IPS-18c (cell line): Measurements from ENCODE around the gene TRH.

Source experiments
- H3K4me3 ChIP-seq: 2 replicates; pipeline ENCODE4 v1.7.0; 2013; ENCODE audit warnings: low read depth, mild to moderate bottlenecking, low read length, moderate library complexity; ENCODE audit not compliant: insufficient read depth
- H3K9me3 ChIP-seq: one replicate; pipeline ENCODE4 v1.6.1; 2013; ENCODE audit warnings: mild to moderate bottlenecking, low read length, moderate library complexity; ENCODE audit not compliant: control insufficient read depth, insufficient read depth

TRH gene

DNA sequence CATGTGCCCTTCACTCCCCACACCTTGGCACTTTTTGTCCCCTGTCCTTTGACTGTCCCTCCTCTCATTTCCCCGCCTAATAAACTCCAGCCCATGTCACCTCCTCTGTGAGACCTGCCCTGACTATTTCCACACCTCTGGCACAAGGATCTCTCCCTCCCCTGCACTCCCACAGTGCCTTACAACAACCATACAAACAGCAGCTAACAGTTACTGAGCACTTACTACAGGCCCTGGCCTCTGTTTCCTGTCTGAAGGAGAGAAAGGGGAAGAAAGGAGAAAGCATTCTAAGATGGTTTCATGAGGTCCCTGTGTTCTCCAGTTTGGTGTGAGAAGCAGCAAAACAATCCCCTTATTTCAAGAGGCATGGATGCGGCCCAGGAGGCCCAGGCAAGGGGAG is 20.0 kb upstream of the TRH start:
- Histone ChIP-seq H3K4me3 (no peak overlapping the region), H3K9me3 (no peaks in the 10 kb centered on the region)

DNA sequence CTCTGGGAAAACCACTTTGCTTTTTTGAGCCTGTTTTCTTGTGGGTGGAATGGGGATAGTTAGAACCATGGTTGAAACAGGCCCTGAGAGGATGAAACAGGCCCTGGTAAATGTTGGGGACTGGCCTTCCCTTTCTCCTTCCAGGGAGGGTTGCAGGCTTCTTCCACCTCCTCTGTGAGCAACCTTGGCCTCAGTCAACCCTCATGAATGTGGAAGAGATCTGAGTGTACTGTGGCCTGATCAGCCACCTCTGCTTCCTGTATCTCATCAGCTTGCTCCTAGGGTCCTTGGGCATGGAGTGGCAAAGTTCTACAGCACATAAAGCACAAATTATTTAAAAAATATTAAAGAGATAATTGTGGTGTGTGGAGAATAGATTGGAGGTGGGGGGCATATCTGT is 17.6 kb upstream of the TRH start:
- no peak overlapping the region for H3K4me3 ChIP-seq
- H3K9me3 ChIP-seq, result no peaks in the 10 kb centered on the region

DNA sequence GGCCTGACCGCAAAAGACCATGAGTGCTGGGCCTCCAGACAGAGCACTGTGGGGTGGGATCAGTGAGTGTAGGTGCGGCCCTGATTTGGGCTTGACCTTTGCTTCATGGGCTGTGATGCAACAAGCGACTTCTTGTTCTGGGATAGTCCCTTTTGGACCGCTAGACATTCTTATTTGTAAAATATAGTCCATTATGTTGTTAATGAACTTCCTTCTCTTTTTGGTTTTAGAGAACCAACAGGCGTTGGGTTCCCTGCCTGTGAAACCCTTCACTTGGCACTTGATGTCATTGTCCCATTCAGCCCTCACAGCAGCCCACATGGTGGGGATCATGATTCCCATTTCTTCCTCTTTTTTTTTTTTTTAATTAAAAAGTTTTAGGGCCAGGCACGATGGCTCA is 15.8 kb upstream of the TRH start:
- no peak overlapping the region for H3K4me3 ChIP-seq
- H3K9me3 ChIP-seq, result no peaks in the 10 kb centered on the region

DNA sequence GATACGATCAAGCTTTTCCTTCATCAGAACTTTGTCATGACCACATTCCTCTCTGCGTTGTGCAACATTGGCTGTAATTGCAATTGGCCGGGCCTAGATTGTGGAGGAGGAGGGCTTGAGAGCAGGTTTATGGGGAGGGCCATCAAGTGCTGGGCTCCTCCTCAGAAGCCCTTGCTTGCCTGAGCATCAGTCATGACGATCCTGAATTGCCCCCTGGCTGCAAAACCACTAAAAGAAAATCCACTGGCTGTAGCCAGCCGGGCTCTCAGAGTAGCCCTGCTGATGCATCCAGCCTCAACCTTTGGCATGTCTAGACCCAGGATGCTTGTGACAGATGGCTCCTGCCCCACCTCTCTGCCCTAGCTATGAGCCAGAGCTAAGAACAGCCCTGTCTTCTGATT is 13.4 kb upstream of the TRH start:
- H3K9me3 ChIP-seq, result no peaks in the 10 kb centered on the region
- no peak overlapping the region for H3K4me3 ChIP-seq

DNA sequence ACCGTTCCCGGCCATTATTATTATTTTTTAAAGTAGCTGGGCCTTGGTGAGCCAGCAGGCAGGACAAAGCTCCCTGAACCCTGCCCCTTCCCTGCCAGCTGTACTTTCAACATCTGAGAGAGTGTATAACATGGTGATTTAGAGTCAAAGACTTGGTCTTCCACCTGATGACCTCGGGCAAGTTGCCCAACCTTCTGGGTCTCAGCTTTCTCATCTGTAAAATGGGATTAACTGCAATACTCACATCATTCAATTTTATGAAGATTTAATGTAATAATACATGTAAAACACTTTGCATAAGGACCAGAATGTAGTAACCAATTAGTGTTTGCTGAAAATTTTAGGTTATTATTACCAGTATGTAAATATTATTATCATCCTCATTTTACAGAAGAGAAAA is 11.9 kb upstream of the TRH start:
- Histone ChIP-seq H3K4me3 (no peak overlapping the region), H3K9me3 (no peaks in the 10 kb centered on the region)

DNA sequence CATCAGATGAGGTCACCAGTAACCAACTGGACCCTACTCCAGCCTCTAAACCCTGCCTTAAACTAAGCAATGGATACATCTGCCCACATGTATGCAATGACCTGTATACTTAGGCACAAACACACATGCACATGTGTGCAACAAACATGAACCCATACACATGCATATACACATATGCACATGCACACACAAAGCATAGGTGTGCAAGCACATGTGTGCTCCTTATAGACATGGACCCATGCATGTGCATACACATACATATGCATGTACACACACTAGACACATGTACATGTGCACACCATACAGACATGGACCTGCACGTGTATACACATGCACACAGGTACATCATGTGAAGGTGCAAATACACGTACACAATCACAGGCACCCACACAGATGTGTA is 8.6 kb upstream of the TRH start:
- Histone ChIP-seq H3K4me3 (no peak overlapping the region), H3K9me3 (no peaks in the 10 kb centered on the region)

DNA sequence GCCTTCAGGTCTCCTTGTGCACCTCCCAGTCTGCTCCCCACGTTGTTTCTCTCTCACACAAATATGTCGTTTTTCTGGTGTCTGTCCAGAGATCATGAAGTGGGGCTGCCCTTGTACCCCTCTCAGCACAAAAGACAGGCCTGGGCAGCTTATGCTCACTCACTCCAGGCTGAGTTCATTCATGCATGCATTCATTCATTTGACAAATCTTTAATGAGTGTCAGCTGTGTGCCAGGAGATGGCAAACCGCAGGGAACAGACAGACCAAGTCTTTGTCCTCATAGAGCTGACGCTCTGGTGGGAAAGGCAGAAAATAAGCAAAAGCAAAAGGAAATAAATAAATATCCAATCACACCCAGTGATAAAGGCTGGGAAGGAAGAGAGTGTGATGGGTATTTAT is 7.6 kb upstream of the TRH start:
- Histone ChIP-seq H3K4me3 (no peak overlapping the region), H3K9me3 (no peaks in the 10 kb centered on the region)

DNA sequence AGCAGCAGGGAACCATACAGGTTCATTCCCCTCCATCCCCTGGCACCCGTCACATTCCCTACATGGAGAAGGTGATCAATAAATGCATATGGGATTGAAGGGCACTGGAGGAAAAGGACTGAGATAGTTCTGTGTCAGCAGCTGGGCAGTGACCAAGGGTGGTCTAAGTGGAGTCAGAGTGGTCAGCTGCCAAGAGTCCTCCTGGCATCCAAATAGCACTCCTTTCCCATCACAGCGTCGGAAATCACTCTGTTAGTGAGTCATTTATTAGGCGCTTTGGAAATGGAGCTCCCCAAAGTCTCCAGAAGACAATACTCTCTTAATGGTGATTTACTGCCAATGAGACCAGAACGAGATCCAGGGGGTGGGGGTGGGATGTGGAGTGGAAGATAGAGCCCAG is 6.8 kb upstream of the TRH start:
- Histone ChIP-seq H3K4me3 (no peak overlapping the region), H3K9me3 (no peaks in the 10 kb centered on the region)

DNA sequence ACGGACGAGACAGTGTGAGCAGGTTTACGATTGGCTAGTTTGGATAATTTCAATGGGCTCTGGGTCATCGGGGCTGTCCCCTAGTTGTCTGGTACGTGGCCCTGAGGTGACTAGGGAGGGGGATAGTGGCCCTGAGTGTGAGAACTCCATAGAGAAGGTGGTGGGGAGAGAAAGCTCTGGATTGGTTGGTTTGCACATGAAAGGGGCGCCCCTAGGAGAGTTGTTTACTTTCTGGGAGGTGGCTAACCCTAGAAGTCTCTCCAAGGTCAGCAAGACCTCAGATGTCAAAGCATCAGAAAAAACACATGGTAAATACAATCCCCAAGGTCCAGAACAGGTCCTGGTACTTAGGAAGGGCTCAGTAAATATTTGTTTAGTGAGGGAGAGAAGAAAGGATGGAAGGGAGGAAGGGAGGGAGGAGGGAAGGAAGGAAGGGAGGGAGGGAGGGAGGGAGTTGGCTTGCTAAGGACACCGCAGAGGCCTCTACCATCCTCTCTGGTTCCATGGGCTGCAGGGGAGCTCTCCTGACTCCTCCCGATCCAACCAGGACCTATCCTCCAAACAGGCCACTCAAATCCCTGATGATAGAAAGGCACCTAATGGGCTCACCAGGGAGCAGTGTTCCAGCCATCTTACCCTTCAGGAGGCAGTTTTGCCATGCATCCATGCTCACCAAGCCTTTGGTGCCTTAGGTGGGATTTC is 3.0 kb upstream of the TRH start:
- Histone ChIP-seq H3K4me3 (no peak overlapping the region), H3K9me3 (no peaks in the 10 kb centered on the region)

DNA sequence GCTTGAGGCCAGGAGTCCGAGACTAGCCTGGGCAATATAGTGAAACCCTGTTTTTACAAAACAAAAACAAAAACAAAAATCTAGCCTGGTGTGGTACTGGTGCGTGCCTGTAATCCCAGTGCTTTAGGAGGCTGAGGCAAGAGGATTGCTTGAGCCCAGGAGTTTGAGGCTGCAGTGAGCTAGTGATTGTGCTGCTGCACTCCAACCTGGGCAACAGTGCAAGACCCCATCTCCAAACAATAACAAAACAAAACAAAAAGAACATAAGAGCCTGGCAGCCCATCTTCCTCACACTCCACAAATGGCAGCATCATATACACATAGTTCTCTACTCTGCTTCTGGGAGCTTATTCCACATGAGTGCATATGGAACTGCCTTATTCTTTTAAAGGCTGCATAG is 2.2 kb upstream of the TRH start:
- H3K4me3 ChIP-seq, result no peak overlapping the region
- no peaks in the 10 kb centered on the region for H3K9me3 ChIP-seq

DNA sequence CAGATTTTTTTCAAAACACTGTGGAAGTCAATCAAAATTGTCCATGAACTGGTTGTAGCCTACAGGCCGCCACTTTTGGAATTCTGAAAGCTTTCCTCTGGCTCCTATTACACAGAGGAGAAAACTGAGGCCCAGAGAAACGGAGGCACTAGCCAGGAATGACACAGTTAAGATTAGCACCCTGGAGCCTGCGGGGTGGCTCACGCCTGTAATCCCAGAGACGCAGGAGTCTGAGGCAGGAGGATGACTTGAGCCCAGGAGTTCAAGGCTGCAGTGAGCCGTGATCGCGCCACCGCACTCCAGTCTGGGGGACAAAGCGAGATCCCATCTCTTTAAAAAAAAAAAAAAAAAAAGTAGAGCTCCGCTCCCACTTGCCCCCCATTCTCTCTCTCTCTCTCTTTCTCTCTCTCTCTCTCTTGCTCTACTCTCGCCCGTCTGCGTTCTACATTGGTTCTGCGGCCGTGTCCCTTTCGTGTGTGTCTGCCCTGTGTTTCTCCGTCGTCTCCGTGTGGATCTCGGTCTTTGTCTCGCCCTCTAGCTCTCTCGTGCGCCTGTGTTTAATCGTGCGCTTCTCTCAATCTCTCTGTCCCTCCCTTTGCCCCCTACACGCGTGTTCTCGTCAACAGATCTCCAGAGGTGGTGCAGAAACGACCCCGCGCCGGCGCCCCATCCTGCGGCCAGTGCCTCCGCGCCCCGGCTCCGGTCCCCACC is 512 bp upstream of the TRH start:
- H3K4me3 ChIP-seq, result peak overlapping the region; percentile 34; the same call in 1 of the 2 replicates
- H3K9me3 ChIP-seq, result no peaks in the 10 kb centered on the region

DNA sequence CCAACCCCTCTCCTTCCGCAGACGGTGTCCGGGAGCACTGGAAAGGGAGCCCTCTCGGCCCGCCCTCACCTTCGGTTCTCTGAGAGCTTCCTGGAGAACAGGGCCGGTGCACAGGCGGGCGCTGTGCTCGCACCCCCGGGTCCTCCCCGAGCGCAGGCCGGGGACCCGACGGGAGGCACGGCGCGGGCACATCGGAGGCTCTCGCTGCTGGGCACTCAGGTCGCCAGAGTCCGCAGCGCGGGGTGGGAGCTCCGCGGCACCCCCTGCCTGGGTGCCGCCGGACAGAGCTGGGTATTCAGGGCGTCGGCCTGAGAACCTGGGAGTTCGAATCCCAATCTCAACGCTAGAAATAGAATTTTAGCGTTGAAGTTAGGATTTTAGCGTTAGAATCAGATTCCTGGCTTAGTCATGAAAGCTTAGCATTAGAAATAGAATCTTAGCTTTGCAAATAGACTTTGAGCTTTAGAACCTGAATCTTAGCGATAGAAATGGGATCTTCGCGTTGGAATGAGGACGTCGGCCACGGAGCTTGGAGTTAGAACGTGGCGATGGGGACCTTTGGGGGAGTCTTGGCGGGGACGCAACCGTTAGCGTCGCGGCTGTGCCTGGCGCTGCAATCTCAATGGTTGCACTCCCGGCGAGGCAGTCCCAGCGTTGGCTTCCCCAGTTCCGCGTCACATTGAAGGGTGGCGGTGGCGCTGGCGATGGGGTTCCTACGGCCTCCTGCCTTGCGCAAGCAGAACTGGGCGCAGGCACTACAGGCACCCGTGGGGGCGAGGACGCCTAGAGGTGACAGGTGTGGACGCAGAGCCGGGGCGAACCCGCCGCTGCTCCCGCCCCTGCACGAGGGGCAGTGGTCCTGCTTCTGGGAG is 549 bp downstream of the TRH start:
- Histone ChIP-seq H3K9me3 (no peaks in the 10 kb centered on the region), H3K4me3 (peak overlapping the region; percentile 34; the same call in 1 of the 2 replicates)

DNA sequence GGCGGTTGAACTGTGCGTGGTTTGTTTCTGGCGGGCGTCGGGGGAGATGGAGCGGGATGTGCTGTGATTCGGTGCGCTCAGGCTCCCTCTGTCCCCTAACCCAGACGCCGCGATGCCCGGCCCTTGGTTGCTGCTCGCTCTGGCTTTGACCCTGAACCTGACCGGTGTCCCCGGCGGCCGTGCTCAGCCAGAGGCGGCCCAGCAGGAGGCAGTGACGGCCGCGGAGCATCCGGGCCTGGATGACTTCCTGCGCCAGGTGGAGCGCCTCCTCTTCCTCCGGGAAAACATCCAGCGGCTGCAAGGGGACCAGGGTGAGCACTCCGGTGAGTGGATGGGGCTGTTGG is 1.2 kb downstream of the TRH start:
- Histone ChIP-seq H3K9me3 (no peaks in the 10 kb centered on the region), H3K4me3 (peak overlapping the region; percentile 16; the same call in 1 of the 2 replicates)

DNA sequence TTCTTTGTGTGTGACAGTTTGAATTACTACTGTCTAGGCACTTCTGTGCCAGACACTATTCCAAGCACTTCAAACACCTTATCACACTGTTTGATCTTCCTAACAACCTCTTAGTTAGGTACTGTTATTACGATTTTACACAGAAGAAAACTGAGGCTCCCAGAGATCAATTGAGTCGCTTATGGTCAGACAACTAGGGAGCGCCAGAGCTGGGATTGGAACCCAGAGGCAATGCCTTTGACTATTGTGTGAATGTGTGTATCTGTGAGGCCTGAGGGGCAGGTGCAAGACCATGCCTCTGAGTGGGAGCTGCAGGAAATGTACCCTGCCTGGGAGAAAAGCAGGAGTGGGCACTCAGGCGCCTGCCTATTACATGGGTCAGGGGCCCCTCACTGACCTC is 1.8 kb downstream of the TRH start:
- H3K9me3 ChIP-seq, result no peaks in the 10 kb centered on the region
- H3K4me3 ChIP-seq, result no peak overlapping the region

DNA sequence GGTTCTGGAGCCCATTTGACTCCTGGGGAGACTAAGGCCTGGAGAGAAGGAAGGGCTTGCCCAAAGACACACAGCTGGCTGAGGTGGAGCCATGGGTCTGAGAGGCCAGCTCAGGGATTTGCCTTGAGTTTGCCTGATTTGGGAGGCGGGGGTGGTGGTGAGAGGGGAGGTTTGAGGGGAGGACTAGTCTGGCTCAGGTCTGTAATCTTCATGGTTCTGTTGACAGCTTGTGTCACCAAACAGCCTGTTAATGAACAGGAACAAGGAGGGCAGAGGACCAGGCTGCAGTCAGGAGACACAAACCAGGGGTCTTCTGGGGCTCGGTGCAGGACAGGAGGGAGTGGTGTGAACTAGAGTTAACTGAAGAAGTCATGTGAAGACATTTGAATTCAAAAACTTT is 3.6 kb downstream of the TRH start:
- Histone ChIP-seq H3K4me3 (no peak overlapping the region), H3K9me3 (no peaks in the 10 kb centered on the region)

DNA sequence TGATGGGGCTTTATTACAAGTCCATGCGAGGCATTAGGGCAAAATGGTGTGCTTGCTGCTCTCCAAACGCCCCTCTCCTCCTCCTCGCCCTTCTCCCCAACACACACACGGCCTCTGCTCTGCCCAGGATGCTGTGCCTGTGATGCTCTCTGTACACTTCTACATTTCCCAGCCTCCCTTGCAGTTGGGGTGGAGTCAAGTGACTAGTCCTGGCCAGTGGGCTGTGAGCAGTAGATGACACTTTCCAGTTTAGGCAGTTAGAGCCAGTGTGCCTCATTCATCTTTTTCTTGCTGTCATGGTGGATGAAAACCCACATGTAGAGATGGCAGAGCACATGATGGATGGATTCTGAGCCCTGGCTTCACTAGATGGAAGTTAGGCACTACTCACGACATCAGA is 5.4 kb downstream of the TRH start:
- no peaks in the 10 kb centered on the region for H3K9me3 ChIP-seq

DNA sequence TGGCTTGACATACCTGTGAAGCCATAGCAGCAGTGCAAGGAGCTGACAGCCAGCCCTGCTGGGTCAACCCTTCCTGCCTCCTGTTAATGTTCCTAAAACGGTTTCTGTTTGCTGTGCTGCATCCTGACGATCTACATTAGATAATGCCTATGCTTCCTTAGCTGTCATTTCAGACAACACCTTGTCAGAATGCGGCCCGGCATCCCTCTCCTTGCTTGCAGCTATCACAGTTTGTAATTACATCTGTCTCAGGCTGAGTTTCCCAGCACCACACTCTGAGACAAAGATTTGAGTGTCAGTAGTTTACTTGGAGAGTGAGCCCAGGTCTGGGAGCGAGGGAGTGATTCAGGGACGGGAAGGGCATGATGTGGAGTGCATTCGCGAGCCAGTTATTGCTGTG is 9.0 kb downstream of the TRH start:
- no peak overlapping the region for H3K4me3 ChIP-seq

More for the DNA sequence above, 5.4 kb downstream of the TRH start:
- H3K4me3 ChIP-seq, result no peak overlapping the region

DNA sequence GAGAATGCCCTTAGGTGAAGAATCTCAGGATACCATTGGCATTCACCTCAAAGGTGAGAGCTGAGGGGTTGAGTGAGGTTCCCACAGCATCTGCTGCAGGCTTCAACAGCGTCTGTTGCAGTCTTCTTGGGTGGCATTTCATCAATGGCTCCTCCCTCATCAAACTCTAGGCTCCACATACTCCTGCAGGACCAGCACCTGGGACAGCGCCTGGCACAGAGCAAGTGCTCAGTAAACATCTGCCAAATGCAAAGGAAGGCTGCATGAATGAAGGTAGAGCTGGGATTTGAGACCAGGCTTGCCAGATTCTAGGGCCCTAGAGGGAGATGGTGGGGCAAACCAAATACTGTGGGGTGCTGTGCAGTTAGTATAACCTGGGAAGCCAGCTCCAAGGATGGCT is 9.6 kb downstream of the TRH start:
- H3K9me3 ChIP-seq, result no peaks in the 10 kb centered on the region
- no peak overlapping the region for H3K4me3 ChIP-seq

More for the DNA sequence above, 9.0 kb downstream of the TRH start:
- no peaks in the 10 kb centered on the region for H3K9me3 ChIP-seq
